Measurements from ENCODE around the gene STXBP6.

- TF ChIP-seq POLR2A (IDR thresholded peaks at IDR 0.05; ENCODE audit: low read length) (no peak), GATA1 (IDR thresholded peaks at IDR 0.05; ENCODE audit: low read depth, low read length) (no peak)
Measured at GRCh38 chr14:24925771-24926374, 124.1 kb downstream of the STXBP6 start.

Data from erythroblast (primary cell).